Measurements from ENCODE around the gene PDPN. TPM values are rescaled to one million over a fixed set of nuclear protein-coding genes. Genes with fewer than 3 reads are reported as not detected.

The PDPN gene
- total and polyA plus RNA-seq, 2 of the 8 experiments (the other 6 are each of a cell fraction or from before 2014, with no cell fraction given), result 44.7 to 169 TPM

DNA sequence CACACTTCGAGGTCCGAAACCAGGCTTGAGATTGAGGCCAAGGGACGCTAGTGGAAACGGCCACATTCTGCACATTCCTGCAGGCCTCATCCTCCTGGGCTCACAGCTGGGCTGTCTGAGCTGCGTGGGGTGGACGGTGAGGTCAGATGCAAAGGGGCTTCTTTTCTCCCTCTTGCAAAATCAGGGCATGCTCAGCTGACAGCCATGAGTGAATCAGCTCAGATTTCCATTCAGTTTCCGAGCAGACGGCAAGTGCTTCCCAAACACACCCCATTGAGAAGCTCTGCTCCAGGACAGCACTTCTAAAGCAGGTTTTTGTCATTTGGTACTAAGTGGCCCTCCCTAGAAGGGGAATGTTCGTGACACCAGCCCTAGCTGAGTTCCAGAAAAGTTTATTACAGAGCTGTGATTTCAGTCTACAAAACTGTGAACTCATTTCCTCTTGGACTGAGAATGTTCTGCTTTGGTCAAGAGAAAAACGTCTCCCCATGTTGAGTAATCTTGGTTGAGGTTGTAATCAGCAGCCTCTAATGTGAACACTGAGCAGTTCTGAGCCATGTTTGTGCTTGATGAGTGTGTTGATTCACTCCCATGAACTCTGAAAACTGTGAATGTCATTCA is 10.0 kb downstream of the PDPN start:
- H3K36me3 ChIP-seq (ENCODE audit: control insufficient read depth in 2 of 4, insufficient read depth in 4 of 4, low read length in 3 of 4), result peaks cover 0 to 31% (median under 1%) of the 10 kb centered on the region in 4 experiments; a peak in 4 of 8 replicates
- peak overlapping the region; percentile 33; the same call in 1 of the 2 replicates for H2AK5ac ChIP-seq (ENCODE audit: low read depth, low read length)
- DNase-seq (ENCODE audit: low read depth in 1 of 2, low spot score in 2 of 2) (no peak), FAIRE-seq (peak; percentile 13)
- H3K4ac ChIP-seq (replicated peaks; ENCODE audit: insufficient read length, low read depth, low read length), result no peak overlapping the region
- H3K79me1 ChIP-seq (ENCODE audit: low read depth, low read length), result peaks cover 27% of the 10 kb centered on the region
- peaks cover 3 to 15% (median 7%) of the 10 kb centered on the region in 4 experiments for H3K4me1 ChIP-seq (replicated peaks in 1 of 4; ENCODE audit: control insufficient read depth in 3 of 4, insufficient read depth in 4 of 4, low read length in 3 of 4)
- H3K9me3 ChIP-seq (ENCODE audit: insufficient read depth in 2 of 2, low read depth in 1 of 2, low read length in 1 of 2), result no peaks in the 10 kb centered on the region
- no peak overlapping the region for H3K14ac ChIP-seq (ENCODE audit: insufficient read length)
- H2BK120ac ChIP-seq (replicated peaks; ENCODE audit: low read depth, low read length), result no peak overlapping the region
- H3K4me3 ChIP-seq (ENCODE audit: extremely low read depth in 1 of 4, insufficient read depth in 2 of 4, low read depth in 3 of 4, low read length in 4 of 4), result no peak overlapping the region; a peak in 1 of 8 replicates
- H4K20me1 ChIP-seq (replicated peaks in 1 of 2; ENCODE audit: control insufficient read depth in 1 of 2, insufficient read depth in 2 of 2, low read length in 2 of 2), result peaks cover 6 to 25% of the 10 kb centered on the region in 2 experiments
- H3K27me3 ChIP-seq (replicated peaks in 1 of 4; ENCODE audit: control insufficient read depth in 3 of 4, extremely low read depth in 1 of 4, insufficient read depth in 3 of 4, low read length in 3 of 4), result no peaks in the 10 kb centered on the region; a peak in 1 of 7 replicates
- TF ChIP-seq BACH1 (IDR thresholded peaks at IDR 0.05; ENCODE audit: low read length), result no peak
- TF ChIP-seq EGR1 (IDR thresholded peaks at IDR 0.05; ENCODE audit: borderline replicate concordance, low read depth, low read length), result no peak
- peak; percentile 95 for TF ChIP-seq TEAD4 (IDR thresholded peaks at IDR 0.05; ENCODE audit: low read depth, low read length)
- TF ChIP-seq CEBPB (IDR thresholded peaks at IDR 0.05; ENCODE audit: low read depth, low read length), result peak; percentile 70
- TF ChIP-seq YY1 (IDR thresholded peaks at IDR 0.05; ENCODE audit: low read depth, low read length), result no peak
- 0 out of 2 replicates have a peak, but pooled peaks have one; percentile 14 for TF ChIP-seq TCF12 (IDR thresholded peaks at IDR 0.05; ENCODE audit: low read depth, low read length)
- no peak for TF ChIP-seq CBX5 (IDR thresholded peaks at IDR 0.05; ENCODE audit: low read depth, low read length)
- TF ChIP-seq SIN3A (conservative IDR thresholded peaks at IDR 0.05 in 1 of 2, IDR thresholded peaks at IDR 0.05 in 1 of 2; ENCODE audit: low read depth in 1 of 2, low read length in 2 of 2), result 0 out of 4 replicates have a peak, but pooled peaks of 1 of the 2 experiments have one; percentile 36
- H3K27ac ChIP-seq (ENCODE audit: low read depth, low read length), result no peak overlapping the region
- H3K23me2 ChIP-seq (ENCODE audit: low read depth, low read length), result no peaks in the 10 kb centered on the region; the same call in 1 of the 2 replicates
- H3K23ac ChIP-seq (ENCODE audit: insufficient read length), result no peak overlapping the region
- H3K9ac ChIP-seq (replicated peaks in 1 of 4; ENCODE audit: extremely low read depth in 1 of 4, low read depth in 3 of 4, low read length in 3 of 4), result no peak overlapping the region
- H4K5ac ChIP-seq (ENCODE audit: insufficient read length, low read depth, low read length), result no peak overlapping the region
- WGBS, 2 experiments (ENCODE audit: extremely low coverage in 1 of 2, insufficient coverage in 1 of 2, insufficient read length in 1 of 2, insufficient replicate concordance in 2 of 2, low coverage in 1 of 2, low lambda C conversion rate in 2 of 2, missing lambda C conversion rate in 1 of 2), result 75% methylated on average over 10 of the region's 10 CpGs; no CpG with 5 or more reads in 1 of the 2 experiments
- H3K79me2 ChIP-seq (ENCODE audit: control insufficient read depth in 1 of 2, insufficient read depth in 2 of 2, low read length in 2 of 2), result peaks cover 12 to 92% of the 10 kb centered on the region in 2 experiments; a peak in 3 of 4 replicates
- H2BK20ac ChIP-seq (ENCODE audit: low read length), result no peak overlapping the region
- H2BK15ac ChIP-seq (ENCODE audit: low read length), result no peak overlapping the region
- no peak overlapping the region for H2AFZ ChIP-seq (ENCODE audit: low read length)
- H3K18ac ChIP-seq (ENCODE audit: extremely low read depth, low read length), result no peak overlapping the region
- H4K8ac ChIP-seq (ENCODE audit: extremely low read depth, insufficient read depth, low read length), result no peak overlapping the region
- no peak overlapping the region for H2BK12ac ChIP-seq (ENCODE audit: low read depth, low read length)
- ChIA-PET POLR2A (ENCODE audit: partially characterized antibody) (interaction anchor here (0.7 to 2.0 kb wide), 3 partner anchors 9 to 1748 kb away, joined by 3 to 15 read pairs (median 11); partner anchors contain the start of gene PDPN), CTCF (ENCODE audit: partially characterized antibody) (interaction anchor here (4.6 kb wide), 1 partner anchor 23 kb away, joined by 19 read pairs; no protein-coding TSS in a partner anchor)
- peak overlapping the region; percentile 3; the same call in 1 of the 2 replicates for H2BK5ac ChIP-seq (ENCODE audit: low read depth, low read length)
- H3K56ac ChIP-seq (replicated peaks; ENCODE audit: insufficient read length, low read depth, low read length), result no peak overlapping the region
- H3K4me2 ChIP-seq (ENCODE audit: insufficient read depth in 1 of 2, low read depth in 2 of 2, low read length in 2 of 2), result 0 out of 4 replicates have a peak overlapping the region, but pooled peaks of 1 of the 2 experiments have one; percentile 14
- H4K91ac ChIP-seq (replicated peaks; ENCODE audit: insufficient read length, low read length), result no peak overlapping the region
